OCI-M2 (cell line): ENCODE measurements around the gene KRT16.
"Not testable (repeated sequence)": the region's sequence is repeated elsewhere in the genome, so short reads cannot be mapped to it uniquely, and the experiment has no call there.

ENCODE experiments used
- DNase-seq: peaks from one replicate; lab custom pipeline; 2025; ENCODE audit not compliant: unreplicated experiment; lab: John Stamatoyannopoulos, UW

KRT16 gene

GRCh38 chr17:41612376-41613160 lies at the start of gene KRT16:
Gene KRT16 (minus strand): TSS chr17:41612767. CDS start chr17:41612688, 79 bp downstream.
- DNase-seq, result not testable (repeated sequence)

GRCh38 chr17:41660221-41660711 lies 47.7 kb upstream of the KRT16 start:
- DNase-seq, result no peak

GRCh38 chr17:41659427-41660212 lies 47.1 kb upstream of the KRT16 start:
- no peak for DNase-seq

- no peak for DNase-seq
These were observed 46.3 kb upstream of the KRT16 start for GRCh38 chr17:41658846-41659245.

GRCh38 chr17:41657936-41658335 lies 45.4 kb upstream of the KRT16 start:
- DNase-seq, result no peak

- no peak for DNase-seq
These were observed 44.7 kb upstream of the KRT16 start for GRCh38 chr17:41657176-41657754.

GRCh38 chr17:41656249-41657023 lies 43.9 kb upstream of the KRT16 start:
- no peak for DNase-seq

- no peak for DNase-seq
These were observed 43.1 kb upstream of the KRT16 start for GRCh38 chr17:41655611-41656111.

- no peak for DNase-seq
These were observed 42.4 kb upstream of the KRT16 start for GRCh38 chr17:41654678-41655607.

- no peak for DNase-seq
These were observed 41.5 kb upstream of the KRT16 start for GRCh38 chr17:41653892-41654677.

- DNase-seq, result no peak
These were observed 40.9 kb upstream of the KRT16 start for GRCh38 chr17:41653421-41653820.

- DNase-seq, result no peak
These were observed 39.9 kb upstream of the KRT16 start for GRCh38 chr17:41652461-41652970.

GRCh38 chr17:41651625-41652460 lies 39.3 kb upstream of the KRT16 start:
- DNase-seq, result no peak

GRCh38 chr17:41650794-41651624 lies 38.4 kb upstream of the KRT16 start:
- DNase-seq, result no peak

- no peak for DNase-seq
These were observed 37.5 kb upstream of the KRT16 start for GRCh38 chr17:41649923-41650519.

- peak; percentile 58 for DNase-seq
These were observed 36.0 kb upstream of the KRT16 start for GRCh38 chr17:41648411-41649195.
